Measurements from ENCODE around the gene ZNF362. TPM values are rescaled to one million over a fixed set of nuclear protein-coding genes. Genes with fewer than 3 reads are reported as not detected.

ZNF362 gene
- total RNA-seq, 4 donors from 2014 or later: 8.2 to 16.6 (median 11.1) TPM

DNA sequence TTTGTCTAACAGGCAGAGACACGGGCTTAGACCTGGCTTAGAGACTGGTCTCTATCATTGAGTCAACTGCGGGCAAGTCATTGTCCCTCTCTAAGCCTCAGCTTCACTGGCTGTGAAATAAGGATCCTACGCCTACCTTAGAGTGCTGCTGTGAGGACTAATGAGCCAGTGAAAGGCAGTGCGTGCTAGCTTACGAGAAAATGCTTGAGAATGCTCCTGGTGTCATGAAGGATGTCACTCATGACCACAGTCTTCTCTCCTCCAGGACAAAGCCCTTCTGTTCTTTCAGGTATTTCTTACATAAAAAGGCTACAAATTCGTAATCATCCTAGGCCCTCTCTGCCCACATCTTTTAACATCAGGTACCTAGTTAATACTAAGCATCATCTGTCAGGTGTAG, 81.1 kb downstream of the ZNF362 start:
- TF ChIP-seq, protein P1, sequence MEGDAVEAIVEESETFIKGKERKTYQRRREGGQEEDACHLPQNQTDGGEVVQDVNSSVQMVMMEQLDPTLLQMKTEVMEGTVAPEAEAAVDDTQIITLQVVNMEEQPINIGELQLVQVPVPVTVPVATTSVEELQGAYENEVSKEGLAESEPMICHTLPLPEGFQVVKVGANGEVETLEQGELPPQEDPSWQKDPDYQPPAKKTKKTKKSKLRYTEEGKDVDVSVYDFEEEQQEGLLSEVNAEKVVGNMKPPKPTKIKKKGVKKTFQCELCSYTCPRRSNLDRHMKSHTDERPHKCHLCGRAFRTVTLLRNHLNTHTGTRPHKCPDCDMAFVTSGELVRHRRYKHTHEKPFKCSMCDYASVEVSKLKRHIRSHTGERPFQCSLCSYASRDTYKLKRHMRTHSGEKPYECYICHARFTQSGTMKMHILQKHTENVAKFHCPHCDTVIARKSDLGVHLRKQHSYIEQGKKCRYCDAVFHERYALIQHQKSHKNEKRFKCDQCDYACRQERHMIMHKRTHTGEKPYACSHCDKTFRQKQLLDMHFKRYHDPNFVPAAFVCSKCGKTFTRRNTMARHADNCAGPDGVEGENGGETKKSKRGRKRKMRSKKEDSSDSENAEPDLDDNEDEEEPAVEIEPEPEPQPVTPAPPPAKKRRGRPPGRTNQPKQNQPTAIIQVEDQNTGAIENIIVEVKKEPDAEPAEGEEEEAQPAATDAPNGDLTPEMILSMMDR (IDR thresholded peaks at IDR 0.05; ENCODE audit: low read depth): no peak

DNA sequence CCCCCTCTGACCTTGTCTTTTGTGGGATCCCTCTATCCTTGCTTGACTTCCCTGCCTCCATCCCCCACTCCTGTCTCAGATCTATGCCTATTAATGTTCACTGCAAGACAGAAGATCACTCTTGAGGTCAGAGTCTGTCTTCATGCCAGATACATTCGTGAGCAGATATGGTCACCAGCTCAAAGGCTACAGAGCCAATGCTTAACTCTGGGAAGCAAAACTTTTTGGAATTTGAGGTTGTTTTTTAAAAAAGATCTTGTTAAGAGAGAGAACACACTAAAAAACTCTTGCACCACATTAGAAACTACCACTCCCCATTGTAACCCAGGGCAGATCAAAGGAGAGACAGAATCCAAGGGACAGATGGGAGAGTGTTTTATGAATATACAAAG, 81.8 kb downstream of the ZNF362 start:
- TF ChIP-seq, protein P1 (IDR thresholded peaks at IDR 0.05; ENCODE audit: low read depth): no peak

DNA sequence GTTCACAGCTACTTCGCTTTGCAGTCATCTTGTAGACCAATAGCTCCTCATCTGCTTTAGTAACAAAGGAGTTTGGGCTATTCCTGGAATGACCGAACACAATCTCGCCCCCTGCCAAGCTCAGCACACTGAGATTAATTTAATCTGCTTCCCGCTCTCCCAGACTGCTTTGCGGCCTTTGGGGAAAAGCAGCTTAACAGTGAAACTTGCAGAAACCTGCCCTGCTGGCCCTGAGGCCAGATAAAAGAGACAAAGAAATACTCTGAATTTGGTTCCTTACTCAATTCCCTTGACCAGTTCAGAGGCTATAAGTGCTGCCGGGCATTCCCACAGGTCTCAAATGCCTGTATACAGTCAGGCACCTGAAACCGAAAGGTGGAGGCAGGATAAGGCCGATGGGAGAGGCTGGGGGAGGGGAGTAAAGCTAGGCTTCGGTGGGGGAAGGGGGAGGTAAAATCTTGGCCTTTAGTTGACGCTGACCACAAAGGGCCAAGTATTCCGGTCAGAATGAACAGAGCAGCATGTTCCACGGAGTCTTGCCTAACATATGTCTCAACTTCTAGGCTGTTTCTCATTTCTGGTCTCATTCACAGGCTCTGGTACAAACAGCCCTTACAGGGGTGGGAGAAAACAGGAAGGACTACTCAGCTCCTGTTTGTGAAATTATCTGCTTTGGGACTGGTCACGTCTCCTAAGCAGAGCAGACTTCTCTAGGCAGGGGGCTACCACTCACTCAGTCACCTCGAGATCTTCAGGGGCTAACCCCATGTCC, 82.3 kb downstream of the ZNF362 start:
- TF ChIP-seq, protein P1 (IDR thresholded peaks at IDR 0.05; ENCODE audit: low read depth): no peak

DNA sequence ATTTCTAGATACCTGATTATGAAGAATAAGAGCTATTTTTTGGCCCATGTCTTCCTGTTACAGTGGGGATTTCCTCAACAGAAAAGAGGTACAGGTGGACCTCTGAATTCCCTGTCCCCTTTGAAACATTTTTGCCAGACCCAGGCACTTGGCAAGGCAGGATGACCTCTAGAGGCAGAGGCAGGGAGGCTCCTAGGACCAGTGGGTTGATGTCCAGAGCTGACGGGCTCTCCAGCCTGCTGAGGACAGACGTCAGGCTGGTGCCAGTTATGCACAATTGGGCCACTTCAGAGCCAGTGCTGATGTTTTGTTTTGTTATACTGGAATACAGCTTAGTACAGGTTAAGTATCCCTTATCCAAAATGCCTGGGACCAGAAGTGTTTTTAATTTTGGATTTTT, 83.1 kb downstream of the ZNF362 start:
- TF ChIP-seq, protein P1 (IDR thresholded peaks at IDR 0.05; ENCODE audit: low read depth): no peak

DNA sequence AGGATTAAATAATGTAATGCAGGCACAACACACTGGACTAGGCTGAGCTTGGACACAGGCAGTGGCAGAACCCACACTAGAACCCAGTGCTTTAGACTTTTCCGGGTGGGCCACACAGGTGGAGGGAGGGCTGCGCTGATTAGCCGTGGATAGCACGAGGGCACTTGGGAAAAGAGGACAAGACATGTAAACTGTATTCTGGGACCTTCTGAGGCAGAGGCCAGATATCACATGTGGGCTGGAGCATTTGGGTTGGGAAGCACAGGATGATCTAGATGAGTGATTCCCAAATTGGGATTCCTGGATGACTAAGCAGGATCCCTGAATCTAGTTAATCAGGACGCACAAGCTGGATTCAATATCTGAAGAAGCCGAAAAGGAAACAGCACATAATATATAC, 84.9 kb downstream of the ZNF362 start:
- TF ChIP-seq, protein P1 (IDR thresholded peaks at IDR 0.05; ENCODE audit: low read depth): no peak

DNA sequence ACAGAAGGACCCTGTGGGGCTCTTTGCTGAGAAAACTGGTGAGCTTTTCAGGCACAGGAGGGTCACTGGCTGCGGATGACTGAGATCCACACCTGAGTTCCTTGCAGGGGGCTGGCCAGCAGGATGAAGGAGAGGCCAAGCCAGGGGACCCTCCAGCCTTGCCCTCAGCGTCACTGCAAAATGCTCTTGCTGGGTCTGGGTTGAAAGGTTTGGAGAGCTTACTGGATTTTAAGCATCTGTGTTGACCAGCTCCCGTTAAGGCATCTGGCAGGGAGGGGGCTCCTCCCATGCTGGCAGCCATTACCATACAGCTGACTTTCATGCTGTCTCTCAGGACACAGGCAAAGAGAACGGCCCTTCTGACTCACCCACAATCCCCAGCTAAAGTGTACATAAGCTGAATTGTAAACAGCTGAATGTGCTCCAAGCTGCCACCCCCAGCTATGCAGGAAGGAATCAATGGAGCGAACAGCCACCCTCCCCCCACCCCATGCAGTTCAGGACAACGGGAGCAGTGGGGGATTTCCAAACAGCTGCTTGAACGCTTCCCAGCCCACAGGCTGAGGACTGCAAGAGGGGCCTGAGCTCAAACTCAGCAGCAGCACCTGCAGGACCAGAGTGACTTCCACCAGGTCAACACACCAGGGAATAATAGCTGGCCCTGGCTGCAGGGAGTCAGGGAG, 85.9 kb downstream of the ZNF362 start:
- TF ChIP-seq, protein P1 (IDR thresholded peaks at IDR 0.05; ENCODE audit: low read depth): no peak

DNA sequence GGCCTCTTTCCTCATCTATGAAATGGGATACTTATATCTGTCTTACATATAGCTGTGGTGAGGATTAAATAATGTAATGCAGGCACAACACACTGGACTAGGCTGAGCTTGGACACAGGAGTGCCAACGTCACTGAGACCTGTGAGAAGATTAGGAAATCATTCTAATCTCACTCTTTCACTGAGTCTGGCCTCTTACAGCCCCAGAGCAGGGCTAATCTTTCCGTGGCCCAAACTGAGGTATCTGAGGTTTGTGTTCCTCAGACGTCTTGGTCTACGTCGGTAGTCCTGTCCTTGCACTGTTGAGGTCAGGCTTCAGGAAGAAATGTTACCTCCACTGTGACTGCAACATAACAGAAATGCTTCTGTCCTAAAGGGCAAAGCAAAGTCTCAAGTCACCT, 87.2 kb downstream of the ZNF362 start:
- TF ChIP-seq, protein P1 (IDR thresholded peaks at IDR 0.05; ENCODE audit: low read depth): no peak

All from subcutaneous adipose tissue (tissue), 4 donors.